ENCODE results near the gene HLA-DQA1.
"Not testable (repeated sequence)": the region's sequence is repeated elsewhere in the genome, so short reads cannot be mapped to it uniquely, and the experiment has no call there.

The HLA-DQA1 gene

GRCh38 chr6:32637219-32637880 is at the start of gene HLA-DQA1:
Gene HLA-DQA1 (plus strand): TSS chr6:32637406. CDS start chr6:32637459, 53 bp downstream.
- no peak for DNase-seq (ENCODE audit: low spot score)

GRCh38 chr6:32588156-32588555 is 49.0 kb upstream of the HLA-DQA1 start:
- no peak for DNase-seq (ENCODE audit: low spot score)

- DNase-seq (ENCODE audit: low spot score) = no peak
Observed at GRCh38 chr6:32589596-32590449, 47.4 kb upstream of the HLA-DQA1 start, which contains the start of gene HLA-DRB1. Gene HLA-DRB1 (minus strand): TSS chr6:32589848. CDS start chr6:32589742, 106 bp downstream.

- DNase-seq (ENCODE audit: low spot score) = not testable (repeated sequence)
Observed at GRCh38 chr6:32590713-32591112, 46.5 kb upstream of the HLA-DQA1 start.

GRCh38 chr6:32597024-32597423 is 40.2 kb upstream of the HLA-DQA1 start:
- no peak for DNase-seq (ENCODE audit: low spot score)

- no peak for DNase-seq (ENCODE audit: low spot score)
Observed at GRCh38 chr6:32602383-32602782, 34.8 kb upstream of the HLA-DQA1 start.

- no peak for DNase-seq (ENCODE audit: low spot score)
Observed at GRCh38 chr6:32603222-32603621, 34.0 kb upstream of the HLA-DQA1 start.

- no peak for DNase-seq (ENCODE audit: low spot score)
Observed at GRCh38 chr6:32603888-32604287, 33.3 kb upstream of the HLA-DQA1 start.

GRCh38 chr6:32604434-32604877 is 32.8 kb upstream of the HLA-DQA1 start:
- DNase-seq (ENCODE audit: low spot score) = no peak

- DNase-seq (ENCODE audit: low spot score) = no peak
Observed at GRCh38 chr6:32607263-32607987, 29.8 kb upstream of the HLA-DQA1 start.

- DNase-seq (ENCODE audit: low spot score) = no peak
Observed at GRCh38 chr6:32607988-32608298, 29.3 kb upstream of the HLA-DQA1 start.

GRCh38 chr6:32608362-32608761 is 28.8 kb upstream of the HLA-DQA1 start:
- no peak for DNase-seq (ENCODE audit: low spot score)

GRCh38 chr6:32609391-32609730 is 27.8 kb upstream of the HLA-DQA1 start:
- no peak for DNase-seq (ENCODE audit: low spot score)

GRCh38 chr6:32609731-32610640 is 27.2 kb upstream of the HLA-DQA1 start:
- peak; percentile 91 for DNase-seq (ENCODE audit: low spot score)

- no peak for DNase-seq (ENCODE audit: low spot score)
Observed at GRCh38 chr6:32610682-32611296, 26.4 kb upstream of the HLA-DQA1 start.

- no peak for DNase-seq (ENCODE audit: low spot score)
Observed at GRCh38 chr6:32613475-32613874, 23.7 kb upstream of the HLA-DQA1 start.

- DNase-seq (ENCODE audit: low spot score) = no peak
Observed at GRCh38 chr6:32614366-32615081, 22.7 kb upstream of the HLA-DQA1 start.

- DNase-seq (ENCODE audit: low spot score) = no peak
Observed at GRCh38 chr6:32615885-32616532, 21.2 kb upstream of the HLA-DQA1 start.

- DNase-seq (ENCODE audit: low spot score) = no peak
Observed at GRCh38 chr6:32617751-32618150, 19.5 kb upstream of the HLA-DQA1 start.

- no peak for DNase-seq (ENCODE audit: low spot score)
Observed at GRCh38 chr6:32621372-32621771, 15.8 kb upstream of the HLA-DQA1 start.

Data from RKO (cell line).